CD4-positive, CD25-positive, alpha-beta regulatory T cell (primary cell): ENCODE measurements around the gene ULBP1. TPM values are rescaled to one million over a fixed set of nuclear protein-coding genes. Genes with fewer than 3 reads are reported as not detected.
"Not testable (repeated sequence)": the region's sequence is repeated elsewhere in the genome, so short reads cannot be mapped to it uniquely, and the experiment has no call there.

ENCODE experiments used
- ATAC-seq, 2 donors: fragments of 150-1000 bp; cut with Tn5 transposase; one replicate each; pipeline ENCODE4 v1.10.0; 2021; ENCODE audit warnings: low read depth in 2 of 2, moderate number of reproducible peaks in 2 of 2, moderate library complexity in 1 of 2
- DNase-seq, 3 donors: peaks; one replicate each; pipeline versions ENCODE4 v3.0.0 to v3.0.0-alpha.2; 2012 to 2022; ENCODE audit warnings: mixed read lengths in 1 of 3
- H3K27ac ChIP-seq: one replicate; pipeline ENCODE4 v1.7.0; 2013; ENCODE audit warnings: mild to moderate bottlenecking, low read length; ENCODE audit not compliant: insufficient read depth, poor library complexity, severe bottlenecking
- H3K27me3 ChIP-seq: one replicate; pipeline ENCODE4 v1.7.0; 2013; ENCODE audit warnings: low read length; ENCODE audit not compliant: control insufficient read depth, insufficient read depth
- H3K36me3 ChIP-seq: one replicate; pipeline ENCODE4 v1.7.0; 2013; ENCODE audit warnings: mild to moderate bottlenecking, low read length, moderate library complexity; ENCODE audit not compliant: control insufficient read depth, insufficient read depth
- H3K4me1 ChIP-seq: 2 replicates; pipeline ENCODE4 v1.7.0; 2013; ENCODE audit warnings: mild to moderate bottlenecking, low read length; ENCODE audit not compliant: insufficient read depth, control insufficient read depth, poor library complexity, severe bottlenecking
- H3K4me3 ChIP-seq: one replicate; pipeline ENCODE4 v1.7.0; 2013; ENCODE audit warnings: low read depth, mild to moderate bottlenecking, low read length, moderate library complexity
- H3K9me3 ChIP-seq, 2 experiments: 1 replicate in 1 of 2; 2 replicates in 1 of 2; pipeline ENCODE4 v1.7.0; 2013; ENCODE audit warnings: low read length in 2 of 2, mild to moderate bottlenecking in 1 of 2, moderate library complexity in 1 of 2; ENCODE audit not compliant: control insufficient read depth in 2 of 2
- H3K27ac Mint-ChIP-seq, 3 donors: one replicate each; pipeline ENCODE4 v1.8.0; 2020 to 2022; ENCODE audit warnings: mild to moderate bottlenecking in 3 of 3, mixed read lengths in 3 of 3, moderate library complexity in 2 of 3
- H3K27me3 Mint-ChIP-seq: one replicate; pipeline ENCODE4 v1.8.0; 2022; ENCODE audit warnings: mild to moderate bottlenecking, mixed read lengths
- H3K36me3 Mint-ChIP-seq: one replicate; pipeline ENCODE4 v1.8.0; 2020; ENCODE audit warnings: mixed read lengths
- H3K4me1 Mint-ChIP-seq, 4 donors: one replicate each; pipeline ENCODE4 v1.8.0; 2020 to 2022; ENCODE audit warnings: mixed read lengths in 4 of 4, mild to moderate bottlenecking in 1 of 4
- H3K4me3 Mint-ChIP-seq, 4 donors: one replicate each; pipeline ENCODE4 v1.8.0; 2020 to 2022; ENCODE audit warnings: mild to moderate bottlenecking in 4 of 4, mixed read lengths in 4 of 4, moderate library complexity in 3 of 4
- H3K9me3 Mint-ChIP-seq, 7 donors: one replicate each; pipeline ENCODE4 v1.8.0; 2020 to 2022; ENCODE audit warnings: mixed read lengths in 7 of 7, mild to moderate bottlenecking in 3 of 7, moderate library complexity in 2 of 7
- polyA plus RNA-seq, 4 donors: library from polyadenylated mRNA; unstranded; fragments of 300-500 nt; fragmentation: Illumina TruSeq; gene quantifications; one replicate each; pipeline ENCODE4 v1.2.3, GENCODE V29; 2021
- total RNA-seq: library from RNA; stranded (reverse); gene quantifications from one replicate; pipeline ENCODE4 v1.2.3, GENCODE V29; 2022

The ULBP1 gene
- total and polyA plus RNA-seq, 5 donors from 2014 or later, result 0.64 TPM; not detected in 4

DNA sequence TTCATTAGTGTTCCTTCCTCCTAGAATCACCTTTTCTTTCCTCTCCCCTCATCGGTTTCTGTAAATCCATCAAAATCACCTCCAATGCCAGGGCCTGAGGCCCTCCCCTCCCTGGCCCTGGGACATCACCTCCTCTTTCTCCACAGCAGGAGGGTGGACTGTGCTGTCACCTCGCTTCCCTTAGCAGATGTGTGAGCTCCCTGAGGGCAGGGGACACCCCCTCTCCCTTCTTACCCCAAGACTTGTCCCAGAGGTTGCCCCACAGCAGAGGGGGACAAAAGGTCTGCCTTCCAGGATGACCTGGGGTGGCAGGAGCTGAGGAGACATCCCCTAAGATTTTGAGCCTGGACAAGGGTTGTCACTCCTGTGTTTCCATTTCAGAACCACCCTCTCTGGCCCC lies 5.9 kb downstream of the ULBP1 start:
- Histone ChIP-seq H3K36me3 (no peaks in the 10 kb centered on the region), H3K4me3 (no peak overlapping the region), H3K9me3 (no peaks in the 10 kb centered on the region), H3K4me1 (peaks cover 10% of the 10 kb centered on the region), H3K27ac (no peak overlapping the region), H3K27me3 (peaks cover 13% of the 10 kb centered on the region)
- Mint-ChIP-seq H3K27ac (no peak overlapping the region), H3K9me3 (peaks cover 0 to 2% (median 0%) of the 10 kb centered on the region in 7 donors), H3K4me3 (no peak overlapping the region), H3K4me1 (peaks cover 0 to 13% (median 5%) of the 10 kb centered on the region in 4 donors), H3K27me3 (peaks cover 74% of the 10 kb centered on the region), H3K36me3 (no peaks in the 10 kb centered on the region)
- DNase-seq, result no peak
- ATAC-seq, result no peak

DNA sequence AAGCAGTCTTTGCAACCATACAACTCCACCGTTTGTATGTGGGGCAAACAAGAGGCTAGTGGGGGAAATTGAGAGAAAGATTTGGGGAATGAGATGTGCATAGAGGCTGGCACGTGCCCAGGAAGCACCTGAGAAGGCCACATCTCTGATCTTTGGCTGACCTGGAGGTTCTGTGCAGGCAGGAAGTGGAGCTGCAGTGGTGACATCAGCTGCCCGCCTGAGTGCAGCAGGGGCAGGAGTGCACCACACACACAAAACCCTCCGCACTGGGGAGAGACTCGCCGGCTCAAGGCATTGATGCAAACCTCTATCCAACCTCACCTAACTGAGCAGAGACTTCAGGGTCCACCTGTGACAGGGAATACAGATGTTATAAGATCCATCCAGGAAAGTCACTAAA lies 10.7 kb downstream of the ULBP1 start:
- H3K9me3 Mint-ChIP-seq, H3K4me3 Mint-ChIP-seq: not testable (repeated sequence)
- peak; percentile 47 to 50 for ATAC-seq

DNA sequence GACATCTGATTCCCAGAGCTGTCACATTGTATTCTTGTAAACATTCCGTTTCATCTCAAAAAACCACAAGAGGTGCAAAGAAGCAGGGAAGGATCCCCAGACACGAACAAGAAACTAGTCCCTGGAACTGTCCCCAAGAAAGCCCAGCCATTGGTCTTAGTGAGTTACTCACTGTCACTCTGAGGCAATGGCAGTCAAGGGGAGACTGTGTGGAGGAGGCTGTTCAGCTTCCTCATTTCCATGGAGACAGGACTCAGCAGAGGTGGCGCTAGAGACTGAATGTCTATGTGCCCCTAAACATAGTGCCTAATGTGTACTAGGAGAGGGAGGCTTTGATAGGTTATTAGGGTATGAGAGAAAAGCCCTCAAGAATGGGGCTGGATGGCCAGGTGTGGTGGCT lies 11.1 kb downstream of the ULBP1 start:
- H3K9me3 Mint-ChIP-seq, result peaks cover 0 to 2% (median 0%) of the 10 kb centered on the region in 7 donors
- no peak for ATAC-seq

More for the DNA sequence above, 10.7 kb downstream of the ULBP1 start:
- not testable (repeated sequence) for DNase-seq, H3K36me3 ChIP-seq, H3K4me1 ChIP-seq, H3K4me3 ChIP-seq, H3K36me3 Mint-ChIP-seq, H3K9me3 ChIP-seq, H3K4me1 Mint-ChIP-seq, H3K27ac ChIP-seq, H3K27ac Mint-ChIP-seq
- H3K27me3 Mint-ChIP-seq, result peaks cover 80% of the 10 kb centered on the region
- H3K27me3 ChIP-seq, result peaks cover 21% of the 10 kb centered on the region

GRCh38 chr6:149975400-149975799 lies 11.7 kb downstream of the ULBP1 start:
- H3K27me3 Mint-ChIP-seq, result peaks cover 78% of the 10 kb centered on the region
- H3K4me3 Mint-ChIP-seq, result no peak overlapping the region
- peaks cover 0 to 2% (median 0%) of the 10 kb centered on the region in 7 donors for H3K9me3 Mint-ChIP-seq
- H3K27ac ChIP-seq, result no peak overlapping the region
- no peaks in the 10 kb centered on the region for H3K36me3 Mint-ChIP-seq
- ATAC-seq, result no peak
- peaks cover 21% of the 10 kb centered on the region for H3K27me3 ChIP-seq
- DNase-seq, result no peak
- H3K9me3 ChIP-seq, result no peaks in the 10 kb centered on the region
- no peaks in the 10 kb centered on the region for H3K4me1 ChIP-seq
- H3K27ac Mint-ChIP-seq, result no peak overlapping the region
- H3K4me1 Mint-ChIP-seq, result peaks cover 0 to 3% (median 0%) of the 10 kb centered on the region in 4 donors
- H3K4me3 ChIP-seq, result no peak overlapping the region
- no peaks in the 10 kb centered on the region for H3K36me3 ChIP-seq

More for the DNA sequence above, 11.1 kb downstream of the ULBP1 start:
- Histone ChIP-seq H3K27me3 (peaks cover 21% of the 10 kb centered on the region), H3K9me3 (no peaks in the 10 kb centered on the region), H3K4me1 (no peaks in the 10 kb centered on the region), H3K27ac (no peak overlapping the region), H3K36me3 (no peaks in the 10 kb centered on the region), H3K4me3 (no peak overlapping the region)
- Mint-ChIP-seq H3K4me3 (no peak overlapping the region), H3K36me3 (no peaks in the 10 kb centered on the region), H3K27ac (no peak overlapping the region), H3K4me1 (peaks cover 0 to 3% (median 0%) of the 10 kb centered on the region in 4 donors), H3K27me3 (peaks cover 79% of the 10 kb centered on the region)
- DNase-seq, result no peak

GRCh38 chr6:149977221-149977620 lies 13.5 kb downstream of the ULBP1 start:
- no peaks in the 10 kb centered on the region for H3K4me1 ChIP-seq
- Mint-ChIP-seq H3K27me3 (peaks cover 85% of the 10 kb centered on the region), H3K36me3 (no peaks in the 10 kb centered on the region), H3K27ac (peak overlapping the region in 1 of 3 donors; percentile 44), H3K4me1 (peaks cover 0 to 16% (median 8%) of the 10 kb centered on the region in 4 donors), H3K4me3 (no peak overlapping the region), H3K9me3 (peaks cover 0 to 4% (median 0%) of the 10 kb centered on the region in 7 donors)
- no peak for DNase-seq
- H3K27ac ChIP-seq, result no peak overlapping the region
- H3K36me3 ChIP-seq, result no peaks in the 10 kb centered on the region
- H3K4me3 ChIP-seq, result no peak overlapping the region
- H3K9me3 ChIP-seq, result no peaks in the 10 kb centered on the region
- no peak for ATAC-seq
- peaks cover 23% of the 10 kb centered on the region for H3K27me3 ChIP-seq

DNA sequence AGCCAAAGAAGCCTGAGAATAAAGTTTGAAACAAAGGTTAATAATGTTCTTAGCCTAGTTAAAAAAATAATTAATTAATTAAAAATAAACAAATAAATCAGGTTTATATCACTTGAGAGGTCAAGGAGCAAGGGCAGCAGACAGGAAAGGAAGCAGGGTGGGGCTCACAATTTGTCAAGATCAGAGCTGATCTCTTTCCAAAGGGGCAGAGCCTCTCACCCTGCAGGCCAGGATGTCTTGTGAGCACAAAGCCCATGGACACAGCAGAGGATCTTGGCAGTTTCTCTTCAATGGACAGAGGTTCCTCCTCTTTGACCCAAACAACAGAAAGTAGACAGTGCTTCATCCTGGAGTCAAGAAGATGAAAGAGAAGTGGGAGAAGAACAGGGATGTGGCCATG lies 14.9 kb downstream of the ULBP1 start:
- no peaks in the 10 kb centered on the region for H3K9me3 ChIP-seq
- Mint-ChIP-seq H3K27ac (no peak overlapping the region), H3K4me3 (no peak overlapping the region)

DNA sequence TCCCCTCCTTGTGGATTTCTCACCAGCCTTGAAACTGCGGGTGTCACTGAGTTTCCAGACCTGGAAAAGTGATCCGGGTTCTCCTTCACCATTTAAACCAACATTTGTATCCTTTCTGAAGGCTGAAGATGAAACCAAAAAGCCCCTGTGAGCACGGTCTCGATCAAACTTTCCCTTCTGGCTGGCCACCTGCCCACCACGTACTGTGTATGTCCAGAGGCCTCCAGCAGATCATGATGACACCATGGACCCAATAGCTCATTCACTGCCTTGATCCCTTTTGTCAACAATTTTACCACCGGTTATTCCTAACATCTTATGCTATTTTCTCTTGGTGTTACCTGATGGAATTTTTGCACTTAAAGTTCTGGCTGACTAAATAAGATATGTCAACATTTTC lies 15.6 kb downstream of the ULBP1 start:
- Mint-ChIP-seq H3K4me3 (no peak overlapping the region), H3K27ac (peak overlapping the region in 1 of 3 donors; percentile 82), H3K4me1 (peaks cover 0 to 20% (median 8%) of the 10 kb centered on the region in 4 donors), H3K36me3 (peaks cover 3% of the 10 kb centered on the region), H3K9me3 (peaks cover 0 to 5% (median 0%) of the 10 kb centered on the region in 7 donors), H3K27me3 (peaks cover 84% of the 10 kb centered on the region)
- H3K4me1 ChIP-seq, result no peaks in the 10 kb centered on the region
- peaks cover 24% of the 10 kb centered on the region for H3K27me3 ChIP-seq
- no peak for ATAC-seq
- H3K27ac ChIP-seq, result no peak overlapping the region
- H3K9me3 ChIP-seq, result no peaks in the 10 kb centered on the region
- DNase-seq, result no peak
- no peak overlapping the region for H3K4me3 ChIP-seq
- H3K36me3 ChIP-seq, result no peaks in the 10 kb centered on the region

More for the DNA sequence above, 14.9 kb downstream of the ULBP1 start:
- Histone ChIP-seq H3K27ac (no peak overlapping the region), H3K36me3 (no peaks in the 10 kb centered on the region), H3K4me1 (no peaks in the 10 kb centered on the region), H3K4me3 (no peak overlapping the region), H3K27me3 (peaks cover 27% of the 10 kb centered on the region)
- no peak for DNase-seq
- Mint-ChIP-seq H3K4me1 (peaks cover 0 to 20% (median 8%) of the 10 kb centered on the region in 4 donors), H3K9me3 (peaks cover 0 to 5% (median 0%) of the 10 kb centered on the region in 7 donors), H3K36me3 (peaks cover 3% of the 10 kb centered on the region), H3K27me3 (peaks cover 89% of the 10 kb centered on the region)
- no peak for ATAC-seq

GRCh38 chr6:149983145-149983544 lies 19.4 kb downstream of the ULBP1 start:
- ATAC-seq (no peak), DNase-seq (no peak)
- Histone ChIP-seq H3K27ac (no peak overlapping the region), H3K4me3 (no peak overlapping the region), H3K9me3 (peaks cover 5 to 6% of the 10 kb centered on the region in 2 experiments), H3K4me1 (no peaks in the 10 kb centered on the region), H3K27me3 (peaks cover 44% of the 10 kb centered on the region), H3K36me3 (no peaks in the 10 kb centered on the region)
- peaks cover 0 to 10% (median 3%) of the 10 kb centered on the region in 7 donors for H3K9me3 Mint-ChIP-seq
- no peak overlapping the region for H3K27ac Mint-ChIP-seq
- H3K4me1 Mint-ChIP-seq, result peaks cover 4 to 20% (median 9%) of the 10 kb centered on the region in 4 donors
- peaks cover 91% of the 10 kb centered on the region for H3K27me3 Mint-ChIP-seq
- H3K36me3 Mint-ChIP-seq, result peaks cover 3% of the 10 kb centered on the region
- no peak overlapping the region for H3K4me3 Mint-ChIP-seq
